ENCODE results near the gene CUL7.

- no peak for TF ChIP-seq CTCF (conservative IDR thresholded peaks at IDR 0.05; ENCODE audit: low read depth, low read length)
- no peak for TF ChIP-seq EZH2 (IDR thresholded peaks at IDR 0.05; ENCODE audit: low read length, unreplicated experiment)
These were observed 47.8 kb downstream of the CUL7 start for GRCh38 chr6:43005844-43006243.
